ENCODE data around the gene PNO1.

GRCh38 chr2:68135448-68136320, 22.0 kb upstream of the PNO1 start:
- no peak for TF ChIP-seq EZH2 (IDR thresholded peaks at IDR 0.05; ENCODE audit: insufficient read depth, poor library complexity, severe bottlenecking)
- TF ChIP-seq EZH2phosphoT487 (IDR thresholded peaks at IDR 0.05; ENCODE audit: insufficient read depth, low read depth): no peak
